ENCODE data around the gene SLC13A2.
"Not testable (repeated sequence)": the region's sequence is repeated elsewhere in the genome, so short reads cannot be mapped to it uniquely, and the experiment has no call there.

The SLC13A2 gene

GRCh38 chr17:28519236-28519635 is 45.8 kb downstream of the SLC13A2 start:
- no peak for DNase-seq

GRCh38 chr17:28520687-28521086 is 47.2 kb downstream of the SLC13A2 start:
- DNase-seq: no peak

GRCh38 chr17:28521311-28522085 is 48.1 kb downstream of the SLC13A2 start:
- no peak for DNase-seq

GRCh38 chr17:28522281-28522680 is 48.8 kb downstream of the SLC13A2 start:
- DNase-seq: not testable (repeated sequence)

- no peak for DNase-seq
These were observed 49.7 kb downstream of the SLC13A2 start for GRCh38 chr17:28523186-28523585.

GRCh38 chr17:28523876-28524275 is 50.4 kb downstream of the SLC13A2 start:
- no peak for DNase-seq

GRCh38 chr17:28524476-28525424 is 51.3 kb downstream of the SLC13A2 start:
- no peak for DNase-seq

GRCh38 chr17:28526381-28526780 is 52.9 kb downstream of the SLC13A2 start:
- DNase-seq: no peak

GRCh38 chr17:28527181-28527681 is 53.8 kb downstream of the SLC13A2 start:
- no peak for DNase-seq

GRCh38 chr17:28527859-28528258 is 54.4 kb downstream of the SLC13A2 start:
- no peak for DNase-seq

GRCh38 chr17:28528327-28529012 is 55.0 kb downstream of the SLC13A2 start:
- no peak for DNase-seq

- DNase-seq: no peak
These were observed 55.6 kb downstream of the SLC13A2 start for GRCh38 chr17:28529013-28529400.

GRCh38 chr17:28530250-28530649 is 56.8 kb downstream of the SLC13A2 start:
- DNase-seq: no peak

GRCh38 chr17:28530926-28531325 is 57.5 kb downstream of the SLC13A2 start:
- DNase-seq: no peak

- no peak for DNase-seq
These were observed 58.9 kb downstream of the SLC13A2 start for GRCh38 chr17:28532050-28532960.

GRCh38 chr17:28533091-28533807 is 59.8 kb downstream of the SLC13A2 start:
- no peak for DNase-seq

- DNase-seq: no peak
These were observed 61.4 kb downstream of the SLC13A2 start for GRCh38 chr17:28534740-28535375.

- no peak for DNase-seq
These were observed 63.2 kb downstream of the SLC13A2 start for GRCh38 chr17:28536532-28537218.

- no peak for DNase-seq
These were observed 63.8 kb downstream of the SLC13A2 start for GRCh38 chr17:28537219-28537610.

- no peak for DNase-seq
These were observed 65.0 kb downstream of the SLC13A2 start for GRCh38 chr17:28538296-28538895.

Data from NCI-H2171 treated with DMSO at 0.1 percent for 48 hours (cell line).